ENCODE results near the gene HMGN3.

The HMGN3 gene

DNA sequence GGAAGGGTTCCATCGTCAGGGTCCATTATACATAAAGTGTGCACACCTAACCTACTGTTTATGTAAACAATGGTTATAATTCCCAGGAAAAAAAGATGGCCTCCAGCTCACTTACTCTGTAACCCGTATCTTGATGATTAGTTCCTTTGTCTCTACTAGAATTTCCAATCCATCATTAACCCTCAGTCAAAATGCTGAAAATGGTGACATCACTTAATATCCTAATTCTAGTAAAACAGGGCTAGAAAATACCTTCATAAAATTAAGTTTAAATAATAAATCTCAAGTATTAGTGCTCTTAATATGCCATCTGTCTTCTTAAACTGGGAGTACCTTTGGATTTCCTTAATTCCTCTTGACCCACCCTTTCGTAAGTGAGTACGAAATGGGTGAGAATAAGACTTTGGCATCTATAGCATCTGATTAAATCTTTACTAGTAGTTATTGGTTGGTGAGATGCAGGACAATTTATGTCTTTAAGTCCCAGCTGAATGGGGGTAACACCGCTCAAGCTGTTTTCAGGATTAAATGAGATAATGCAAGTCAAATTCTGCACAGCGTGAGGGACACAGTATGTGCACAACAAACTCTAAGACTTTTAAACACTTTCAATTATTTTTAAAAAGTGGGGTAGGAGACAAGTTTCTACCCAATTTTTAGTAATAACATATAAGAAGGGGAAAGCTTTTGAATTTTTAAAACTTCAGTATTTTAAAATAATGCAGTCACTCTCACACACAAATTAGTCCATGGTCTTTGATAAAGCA, 1.6 kb downstream of the HMGN3 start:
- Histone ChIP-seq H3K27me3 (ENCODE audit: control insufficient read depth in 1 of 2, insufficient read depth in 2 of 2, low read length in 2 of 2) (no peaks in the 10 kb centered on the region), H3K4me3 (ENCODE audit: low read depth in 1 of 2, low read length in 2 of 2) (peak overlapping the region; percentile 84), H3K4me1 (ENCODE audit: insufficient read depth, low read length) (peaks cover 18% of the 10 kb centered on the region), H3K9me3 (ENCODE audit: low read length) (no peaks in the 10 kb centered on the region), H3K9ac (ENCODE audit: low read length) (peak overlapping the region; percentile 81), H3K36me3 (ENCODE audit: insufficient read depth, low read length) (no peaks in the 10 kb centered on the region), H3K27ac (ENCODE audit: low read depth, low read length) (peak overlapping the region; percentile 93)

DNA sequence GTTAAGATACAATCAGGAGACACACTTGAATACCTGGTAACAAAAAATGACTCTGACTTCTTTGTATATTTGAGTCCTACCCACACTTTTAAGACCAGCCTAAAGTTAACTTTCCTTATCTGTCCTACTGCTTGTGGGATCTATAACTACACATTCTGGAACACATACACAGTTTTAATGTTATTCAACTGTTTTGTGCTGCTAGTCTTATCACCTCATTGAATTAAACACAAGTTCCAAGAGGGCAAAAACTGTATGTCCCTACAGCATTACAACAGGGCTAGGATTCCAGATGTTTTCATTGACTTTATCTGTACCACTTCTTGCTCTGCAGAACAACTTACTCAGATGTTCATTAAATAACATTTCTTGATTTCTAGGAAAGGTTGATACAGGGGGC, 2.8 kb downstream of the HMGN3 start:
- Histone ChIP-seq H3K36me3 (ENCODE audit: insufficient read depth, low read length) (no peaks in the 10 kb centered on the region), H3K4me1 (ENCODE audit: insufficient read depth, low read length) (peaks cover 18% of the 10 kb centered on the region), H3K27me3 (ENCODE audit: control insufficient read depth in 1 of 2, insufficient read depth in 2 of 2, low read length in 2 of 2) (no peaks in the 10 kb centered on the region), H3K9me3 (ENCODE audit: low read length) (no peaks in the 10 kb centered on the region), H3K27ac (ENCODE audit: low read depth, low read length) (no peak overlapping the region), H3K9ac (ENCODE audit: low read length) (no peak overlapping the region), H3K4me3 (ENCODE audit: low read depth in 1 of 2, low read length in 2 of 2) (no peak overlapping the region)

DNA sequence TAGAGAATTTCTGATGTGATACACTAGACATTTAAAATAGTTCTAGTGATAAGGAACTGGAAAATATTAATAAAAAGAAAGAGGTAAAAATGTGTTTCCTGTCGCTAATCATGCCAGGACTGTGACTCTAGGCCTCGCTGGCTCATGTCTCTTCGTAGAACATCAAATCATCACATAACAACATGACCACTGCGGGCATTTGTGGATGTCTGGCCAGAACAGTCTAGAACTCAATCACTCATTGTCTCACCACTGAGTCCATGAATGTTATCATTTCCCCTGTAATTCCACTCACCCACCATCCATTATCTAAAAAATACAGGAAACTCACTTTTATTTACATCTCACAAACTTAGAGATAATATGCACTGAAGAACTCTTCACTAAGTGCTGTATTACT, 3.4 kb downstream of the HMGN3 start:
- Histone ChIP-seq H3K27ac (ENCODE audit: low read depth, low read length) (no peak overlapping the region), H3K27me3 (ENCODE audit: control insufficient read depth in 1 of 2, insufficient read depth in 2 of 2, low read length in 2 of 2) (no peaks in the 10 kb centered on the region), H3K4me1 (ENCODE audit: insufficient read depth, low read length) (peaks cover 18% of the 10 kb centered on the region), H3K4me3 (ENCODE audit: low read depth in 1 of 2, low read length in 2 of 2) (no peak overlapping the region), H3K36me3 (ENCODE audit: insufficient read depth, low read length) (no peaks in the 10 kb centered on the region), H3K9ac (ENCODE audit: low read length) (no peak overlapping the region), H3K9me3 (ENCODE audit: low read length) (no peaks in the 10 kb centered on the region)

DNA sequence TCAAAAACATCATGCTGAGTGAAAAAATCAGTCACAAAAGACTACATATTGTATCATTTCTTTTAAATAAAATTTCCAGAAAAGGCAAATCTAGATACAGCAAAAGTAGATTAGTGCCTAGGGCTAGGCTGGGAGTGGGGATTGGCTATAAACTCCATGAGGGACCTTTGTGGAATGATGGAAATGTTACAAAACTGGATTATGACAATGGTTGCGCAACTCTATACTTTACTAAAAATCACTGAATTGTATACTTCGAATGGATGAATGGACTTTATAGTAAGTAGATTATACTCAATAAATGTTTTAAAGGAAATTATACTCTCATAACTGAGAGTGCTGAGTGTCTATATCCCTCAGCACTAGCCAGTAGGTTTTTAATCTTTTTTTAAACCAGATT, 4.3 kb downstream of the HMGN3 start:
- H3K9ac ChIP-seq (ENCODE audit: low read length), result no peak overlapping the region
- H3K27me3 ChIP-seq (ENCODE audit: control insufficient read depth in 1 of 2, insufficient read depth in 2 of 2, low read length in 2 of 2), result no peaks in the 10 kb centered on the region

DNA sequence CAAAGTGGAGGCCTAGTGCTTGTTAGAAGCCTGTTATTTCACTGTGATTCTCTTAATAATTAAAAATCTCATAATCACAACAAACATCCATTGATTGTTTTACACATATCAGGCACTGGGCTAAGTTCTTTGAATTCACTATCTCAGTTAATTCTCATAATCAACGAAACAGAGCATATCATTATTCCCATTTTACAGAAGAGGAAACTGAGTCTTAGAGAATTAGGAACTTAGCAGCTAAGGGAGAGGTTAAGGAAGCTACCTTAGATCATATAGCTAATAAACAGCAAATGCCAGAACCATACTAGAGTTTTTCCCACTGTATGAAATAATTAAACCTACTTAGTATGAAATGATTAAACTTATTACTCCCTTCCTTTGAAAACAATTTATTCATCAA, 7.0 kb downstream of the HMGN3 start:
- H3K27ac ChIP-seq (ENCODE audit: low read depth, low read length), result no peak overlapping the region
- H3K9me3 ChIP-seq (ENCODE audit: low read length), result no peaks in the 10 kb centered on the region
- H3K4me3 ChIP-seq (ENCODE audit: low read depth in 1 of 2, low read length in 2 of 2), result no peak overlapping the region

More for the DNA sequence above, 4.3 kb downstream of the HMGN3 start:
- Histone ChIP-seq H3K27ac (ENCODE audit: low read depth, low read length) (no peak overlapping the region), H3K9me3 (ENCODE audit: low read length) (no peaks in the 10 kb centered on the region), H3K36me3 (ENCODE audit: insufficient read depth, low read length) (no peaks in the 10 kb centered on the region), H3K4me3 (ENCODE audit: low read depth in 1 of 2, low read length in 2 of 2) (no peak overlapping the region), H3K4me1 (ENCODE audit: insufficient read depth, low read length) (peaks cover 22% of the 10 kb centered on the region)

DNA sequence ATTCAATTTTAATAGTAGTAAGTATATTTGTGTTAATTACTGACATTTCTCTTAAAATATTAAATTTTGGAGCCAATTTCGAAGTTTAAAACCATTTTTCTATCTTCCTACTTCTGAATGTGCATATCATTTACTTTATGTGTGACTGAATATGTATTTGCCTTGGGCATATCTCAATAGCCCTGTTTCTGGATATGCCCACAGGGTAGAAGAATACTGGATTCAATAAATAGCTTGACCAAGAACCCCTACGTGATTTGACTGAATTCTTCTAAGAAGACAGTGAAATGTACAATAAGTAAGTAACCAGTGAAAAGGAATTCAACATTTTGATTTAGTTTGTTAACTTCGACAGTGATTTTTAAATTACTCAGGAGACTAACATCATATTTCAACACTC, 7.8 kb downstream of the HMGN3 start:
- Histone ChIP-seq H3K27ac (ENCODE audit: low read depth, low read length) (no peak overlapping the region), H3K4me1 (ENCODE audit: insufficient read depth, low read length) (peaks cover 6% of the 10 kb centered on the region), H3K9me3 (ENCODE audit: low read length) (no peaks in the 10 kb centered on the region), H3K36me3 (ENCODE audit: insufficient read depth, low read length) (no peaks in the 10 kb centered on the region), H3K27me3 (ENCODE audit: control insufficient read depth in 1 of 2, insufficient read depth in 2 of 2, low read length in 2 of 2) (no peaks in the 10 kb centered on the region), H3K4me3 (ENCODE audit: low read depth in 1 of 2, low read length in 2 of 2) (no peak overlapping the region), H3K9ac (ENCODE audit: low read length) (no peak overlapping the region)

More for the DNA sequence above, 7.0 kb downstream of the HMGN3 start:
- Histone ChIP-seq H3K4me1 (ENCODE audit: insufficient read depth, low read length) (peaks cover 13% of the 10 kb centered on the region), H3K9ac (ENCODE audit: low read length) (no peak overlapping the region), H3K27me3 (ENCODE audit: control insufficient read depth in 1 of 2, insufficient read depth in 2 of 2, low read length in 2 of 2) (no peaks in the 10 kb centered on the region), H3K36me3 (ENCODE audit: insufficient read depth, low read length) (no peaks in the 10 kb centered on the region)

DNA sequence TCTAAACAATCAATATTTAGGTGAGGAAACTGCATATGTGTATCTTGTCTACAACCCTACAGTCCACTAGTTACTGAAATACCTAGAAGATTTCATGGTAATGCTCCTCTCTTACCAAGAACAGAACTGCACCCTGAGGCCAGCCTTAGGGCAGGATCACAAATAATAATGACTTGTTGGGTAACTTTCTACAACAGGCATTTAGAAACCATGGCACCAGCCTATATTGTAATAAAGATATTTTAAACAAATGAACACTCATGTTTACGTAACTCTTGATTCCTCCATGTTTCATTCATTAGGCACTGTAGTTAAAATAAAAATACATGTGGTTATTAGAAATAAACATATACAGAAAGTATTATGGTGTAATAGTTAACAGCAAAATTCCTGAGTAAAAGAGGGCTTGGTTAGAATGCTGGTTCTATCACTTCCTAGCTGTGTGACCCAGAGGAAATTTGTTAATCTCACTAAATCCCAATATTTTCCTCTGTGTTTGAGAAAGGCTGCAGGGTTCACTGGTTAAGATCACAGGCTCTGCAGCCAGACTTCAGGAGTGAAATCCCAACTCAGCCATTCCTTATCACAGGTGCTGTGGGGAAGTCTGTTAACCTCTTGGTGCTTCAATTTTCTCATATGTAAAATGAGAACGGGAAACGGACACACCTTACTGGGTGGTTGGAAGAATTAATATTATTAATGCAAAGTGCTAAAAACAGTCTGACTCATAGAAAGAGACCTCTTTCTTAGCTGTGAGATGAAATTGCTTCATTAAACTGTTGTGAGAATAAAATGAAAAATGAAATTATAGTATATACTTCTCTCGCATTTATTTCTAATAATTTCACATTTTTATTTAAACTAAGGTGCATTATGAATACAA, 8.5 kb downstream of the HMGN3 start:
- peaks cover 5% of the 10 kb centered on the region for H3K4me1 ChIP-seq (ENCODE audit: insufficient read depth, low read length)
- no peaks in the 10 kb centered on the region for H3K27me3 ChIP-seq (ENCODE audit: control insufficient read depth in 1 of 2, insufficient read depth in 2 of 2, low read length in 2 of 2)
- H3K36me3 ChIP-seq (ENCODE audit: insufficient read depth, low read length), result no peaks in the 10 kb centered on the region
- no peaks in the 10 kb centered on the region for H3K9me3 ChIP-seq (ENCODE audit: low read length)
- no peak overlapping the region for H3K27ac ChIP-seq (ENCODE audit: low read depth, low read length)
- H3K4me3 ChIP-seq (ENCODE audit: low read depth in 1 of 2, low read length in 2 of 2), result no peak overlapping the region
- no peak overlapping the region for H3K9ac ChIP-seq (ENCODE audit: low read length)

DNA sequence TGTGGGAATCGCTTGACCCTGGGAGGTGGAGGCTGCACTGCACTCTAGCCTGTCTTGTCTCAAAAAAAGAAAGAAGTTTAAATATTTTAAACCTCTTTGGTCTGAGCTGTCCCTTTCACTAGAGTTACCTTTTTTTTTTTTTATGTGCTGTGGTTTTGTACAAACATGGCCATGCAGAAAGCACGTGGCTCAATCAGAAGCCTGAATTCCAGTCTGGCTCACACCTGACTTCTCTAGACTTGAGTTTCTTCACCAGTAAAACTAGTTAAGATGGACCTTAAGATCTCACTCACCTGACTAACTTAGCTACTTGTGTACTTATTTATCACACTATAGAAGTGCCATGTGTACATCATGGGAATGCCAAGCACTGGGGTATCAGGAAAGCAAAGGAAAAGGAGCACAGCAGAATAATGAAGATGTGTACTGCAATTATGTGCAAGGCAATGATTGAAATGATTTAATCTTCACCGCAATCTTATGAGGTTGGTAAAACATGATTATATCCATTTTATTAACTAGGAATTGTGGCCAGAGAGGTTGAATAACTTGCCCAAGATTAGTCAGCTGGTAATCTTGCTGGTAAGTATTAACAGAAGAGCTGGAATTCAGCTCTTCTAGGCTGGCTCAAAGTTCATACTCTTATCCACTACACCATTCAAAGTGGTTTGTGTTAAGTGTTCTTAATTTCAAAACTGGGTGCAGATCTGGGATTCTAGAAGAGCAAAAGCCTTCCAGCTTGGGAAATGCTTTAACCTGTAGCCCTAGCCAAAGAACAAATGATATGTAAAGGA, 10.7 kb downstream of the HMGN3 start:
- Histone ChIP-seq H3K4me3 (ENCODE audit: low read depth in 1 of 2, low read length in 2 of 2) (no peak overlapping the region), H3K9ac (ENCODE audit: low read length) (no peak overlapping the region), H3K9me3 (ENCODE audit: low read length) (no peaks in the 10 kb centered on the region), H3K27me3 (ENCODE audit: control insufficient read depth in 1 of 2, insufficient read depth in 2 of 2, low read length in 2 of 2) (no peaks in the 10 kb centered on the region), H3K36me3 (ENCODE audit: insufficient read depth, low read length) (no peaks in the 10 kb centered on the region), H3K27ac (ENCODE audit: low read depth, low read length) (no peak overlapping the region), H3K4me1 (ENCODE audit: insufficient read depth, low read length) (peaks cover 5% of the 10 kb centered on the region)

DNA sequence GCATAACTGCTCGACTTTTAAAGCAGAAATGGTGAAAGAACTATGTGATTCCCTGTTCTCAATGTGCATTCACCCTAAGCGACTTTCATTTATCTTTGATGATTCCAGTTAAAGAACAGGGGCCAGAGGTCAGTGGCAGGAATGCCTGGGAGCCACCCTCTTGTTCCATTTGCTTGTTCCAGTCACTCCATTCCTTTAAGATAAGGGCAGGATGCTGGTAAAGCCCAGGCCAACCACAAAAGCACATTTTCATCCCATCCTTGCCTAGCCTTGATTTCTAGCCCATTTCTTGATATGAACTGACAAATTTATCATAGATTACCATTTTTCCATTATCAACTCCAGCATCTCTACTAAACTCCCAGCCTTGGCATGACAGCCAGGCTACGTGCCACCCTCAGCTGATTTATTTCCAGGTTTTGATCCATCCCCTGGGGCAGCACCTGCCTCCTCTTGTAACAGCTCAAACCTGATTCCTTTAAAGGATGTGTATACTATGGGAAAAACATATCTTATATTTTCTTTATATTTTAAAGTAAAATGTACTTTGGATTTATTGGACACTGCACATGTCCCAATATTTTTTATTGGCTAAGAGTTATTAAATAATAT, 19.2 kb downstream of the HMGN3 start:
- Histone ChIP-seq H3K36me3 (ENCODE audit: insufficient read depth, low read length) (peaks cover 6% of the 10 kb centered on the region), H3K4me1 (ENCODE audit: insufficient read depth, low read length) (peaks cover 11% of the 10 kb centered on the region), H3K4me3 (ENCODE audit: low read depth in 1 of 2, low read length in 2 of 2) (no peak overlapping the region), H3K9me3 (ENCODE audit: low read length) (no peaks in the 10 kb centered on the region), H3K27ac (ENCODE audit: low read depth, low read length) (no peak overlapping the region), H3K9ac (ENCODE audit: low read length) (no peak overlapping the region), H3K27me3 (ENCODE audit: control insufficient read depth in 1 of 2, insufficient read depth in 2 of 2, low read length in 2 of 2) (no peaks in the 10 kb centered on the region)

DNA sequence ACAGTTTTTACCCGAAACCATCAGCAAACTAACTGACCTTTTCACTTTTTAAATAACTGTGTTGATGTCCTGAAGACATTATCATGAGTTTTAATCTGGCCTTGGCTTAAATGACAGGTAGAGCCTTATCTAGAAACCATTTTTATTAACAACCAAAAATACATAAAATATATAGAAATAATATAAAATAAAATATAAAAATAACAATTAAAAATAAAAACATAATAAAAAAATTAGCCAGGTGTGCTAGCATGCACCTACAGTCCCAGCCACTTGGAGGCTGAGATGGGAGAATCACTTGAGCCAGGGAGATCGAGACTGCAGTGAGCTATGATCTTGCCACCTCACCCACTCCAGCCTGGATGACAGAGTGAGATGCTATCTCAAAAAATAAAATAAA, 21.6 kb downstream of the HMGN3 start:
- H3K4me3 ChIP-seq (ENCODE audit: low read depth in 1 of 2, low read length in 2 of 2), result no peak overlapping the region
- no peaks in the 10 kb centered on the region for H3K9me3 ChIP-seq (ENCODE audit: low read length)
- peaks cover 14% of the 10 kb centered on the region for H3K4me1 ChIP-seq (ENCODE audit: insufficient read depth, low read length)
- H3K9ac ChIP-seq (ENCODE audit: low read length), result no peak overlapping the region
- no peaks in the 10 kb centered on the region for H3K27me3 ChIP-seq (ENCODE audit: control insufficient read depth in 1 of 2, insufficient read depth in 2 of 2, low read length in 2 of 2)
- H3K36me3 ChIP-seq (ENCODE audit: insufficient read depth, low read length), result peaks cover 7% of the 10 kb centered on the region
- no peak overlapping the region for H3K27ac ChIP-seq (ENCODE audit: low read depth, low read length)

DNA sequence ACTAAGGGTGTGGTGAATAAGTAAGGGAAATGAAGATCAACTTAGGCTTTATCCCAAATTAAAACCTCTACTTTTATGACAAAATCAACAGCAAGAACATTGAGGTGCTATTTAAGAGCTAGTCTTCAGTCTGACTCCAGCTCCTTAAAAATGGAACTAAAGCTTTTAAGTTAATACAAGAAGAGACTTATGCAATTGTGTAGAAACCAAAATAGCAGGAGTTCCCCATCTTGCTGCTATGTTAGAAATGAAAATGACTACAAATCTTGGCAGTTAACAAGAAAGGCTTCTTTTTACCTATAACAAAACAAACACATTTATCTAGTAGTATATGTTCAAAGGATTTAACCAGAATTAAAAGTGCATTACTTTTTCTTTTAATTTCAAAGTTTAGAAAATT, 25.7 kb downstream of the HMGN3 start:
- no peaks in the 10 kb centered on the region for H3K9me3 ChIP-seq (ENCODE audit: low read length)
- H3K4me3 ChIP-seq (ENCODE audit: low read depth in 1 of 2, low read length in 2 of 2), result no peak overlapping the region
- H3K27me3 ChIP-seq (ENCODE audit: control insufficient read depth in 1 of 2, insufficient read depth in 2 of 2, low read length in 2 of 2), result no peaks in the 10 kb centered on the region
- no peak overlapping the region for H3K27ac ChIP-seq (ENCODE audit: low read depth, low read length)
- peaks cover 16% of the 10 kb centered on the region for H3K36me3 ChIP-seq (ENCODE audit: insufficient read depth, low read length)
- no peak overlapping the region for H3K9ac ChIP-seq (ENCODE audit: low read length)
- H3K4me1 ChIP-seq (ENCODE audit: insufficient read depth, low read length), result peaks cover 5% of the 10 kb centered on the region

All from muscle layer of colon (tissue), 2 donors.